Mesendoderm (in vitro differentiated cells): Measurements from ENCODE around the gene IKZF1.
A peak's percentile ranks its signal among the peaks of the same experiment; 100 is the strongest.

Source experiments
- DNase-seq: peaks from one replicate; pipeline ENCODE4 v3.0.0; 2013
- H2AK5ac ChIP-seq: 2 replicates; pipeline ENCODE4 v1.6.1; 2013; ENCODE audit warnings: low read length, inconsistent platforms
- H2BK120ac ChIP-seq: 2 replicates; pipeline ENCODE4 v1.6.1; 2013; ENCODE audit warnings: low read depth, mild to moderate bottlenecking, low read length, moderate library complexity, mixed read lengths
- H2BK15ac ChIP-seq: replicated peaks from 2 replicates; pipeline ENCODE4 v1.6.1; 2013; ENCODE audit warnings: low read depth, mild to moderate bottlenecking, moderate library complexity
- H2BK5ac ChIP-seq: 2 replicates; pipeline ENCODE4 v1.6.1; 2013; ENCODE audit warnings: low read length, inconsistent platforms
- H3K18ac ChIP-seq: 2 replicates; pipeline ENCODE4 v1.6.1; 2013; ENCODE audit warnings: mild to moderate bottlenecking, low read length, mixed read lengths
- H3K23ac ChIP-seq: one replicate; pipeline ENCODE4 v1.6.1; 2013; ENCODE audit warnings: low read length
- H3K27ac ChIP-seq: 2 replicates; pipeline ENCODE4 v1.5.1; 2013; ENCODE audit warnings: low read depth, mild to moderate bottlenecking, inconsistent platforms, low read length, moderate library complexity
- H3K27me3 ChIP-seq: 2 replicates; pipeline ENCODE4 v1.6.1; 2013; ENCODE audit warnings: low read length, control low read depth, mild to moderate bottlenecking, inconsistent platforms; ENCODE audit not compliant: insufficient read depth, poor library complexity
- H3K36me3 ChIP-seq: 2 replicates; pipeline ENCODE4 v1.6.1; 2013; ENCODE audit warnings: low read length, inconsistent platforms; ENCODE audit not compliant: control insufficient read depth, insufficient read depth
- H3K4ac ChIP-seq: one replicate; pipeline ENCODE4 v1.6.1; 2013; ENCODE audit warnings: low read depth, mild to moderate bottlenecking, low read length, moderate library complexity
- H3K4me1 ChIP-seq: 2 replicates; pipeline ENCODE4 v1.6.1; 2013; ENCODE audit warnings: low read depth, low read length, inconsistent platforms; ENCODE audit not compliant: control insufficient read depth
- H3K4me2 ChIP-seq: 2 replicates; pipeline ENCODE4 v1.6.1; 2013; ENCODE audit warnings: low read length
- H3K4me3 ChIP-seq: 2 replicates; pipeline ENCODE4 v1.5.1; 2013; ENCODE audit warnings: mild to moderate bottlenecking, low read length
- H3K56ac ChIP-seq: one replicate; pipeline ENCODE4 v1.6.1; 2013; ENCODE audit warnings: low read length
- H3K79me1 ChIP-seq: 2 replicates; pipeline ENCODE4 v1.6.1; 2013; ENCODE audit warnings: low read length, inconsistent platforms
- H3K79me2 ChIP-seq: 2 replicates; pipeline ENCODE4 v1.6.1; 2013; ENCODE audit warnings: mild to moderate bottlenecking, low read length; ENCODE audit not compliant: control insufficient read depth, insufficient read depth
- H3K9ac ChIP-seq: 2 replicates; pipeline ENCODE4 v1.6.1; 2013; ENCODE audit warnings: low read length, inconsistent platforms
- H4K5ac ChIP-seq: one replicate; pipeline ENCODE4 v1.6.1; 2013; ENCODE audit warnings: low read length
- H4K8ac ChIP-seq: one replicate; pipeline ENCODE4 v1.6.1; 2013; ENCODE audit warnings: low read depth, mild to moderate bottlenecking, control low read depth, low read length, moderate library complexity
- WGBS: extraction: QIAGEN DNeasy Blood & Tissue Kit; methylation state at CpG from one replicate; pipeline ENCODE4 v1.1.7; 2013; ENCODE audit warnings: low lambda C conversion rate, missing lambda C conversion rate; ENCODE audit not compliant: insufficient coverage; ENCODE audit errors: extremely low coverage; 5-methylcytosine and 5-hydroxymethylcytosine counted together

Gene IKZF1

DNA sequence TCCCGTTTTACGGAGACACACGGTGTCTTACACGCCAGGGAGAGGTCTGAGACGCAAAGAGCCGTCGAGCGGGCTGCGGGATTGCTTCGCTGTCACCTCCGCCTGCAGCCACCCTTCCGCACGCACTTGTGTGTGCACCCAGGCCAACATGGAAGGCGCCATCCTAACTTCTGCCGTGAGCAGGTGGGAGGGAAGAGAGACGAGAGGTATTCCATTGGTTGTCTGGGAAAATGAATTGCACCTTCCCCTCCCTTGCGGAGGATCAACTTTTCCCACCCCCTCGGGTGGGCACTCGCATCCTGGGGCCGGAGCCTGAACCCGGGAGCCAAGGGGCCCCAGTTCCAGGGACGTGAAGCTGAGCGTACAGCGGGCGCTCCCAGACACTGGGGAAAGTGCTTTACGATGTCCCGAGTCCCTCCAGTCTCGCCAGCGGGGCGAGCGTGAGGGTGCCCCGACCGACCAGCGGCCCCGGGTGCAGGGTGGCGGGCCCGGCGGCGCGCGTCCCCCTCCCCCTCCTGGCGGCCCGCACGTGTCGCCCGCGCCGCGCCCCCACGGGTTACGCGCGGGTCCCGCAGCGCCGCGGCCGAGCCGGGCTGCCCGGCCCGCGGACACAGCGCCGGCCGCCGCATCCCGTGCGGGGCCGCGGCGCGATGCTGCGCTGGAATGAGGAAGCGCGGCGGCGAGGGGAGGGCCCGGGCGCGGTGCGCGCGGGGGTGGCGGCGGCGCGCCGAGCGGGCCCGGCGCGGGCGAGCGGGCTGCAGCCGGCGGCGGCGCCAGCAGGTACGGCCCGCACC lies 984 bp upstream of the IKZF1 start:
- Histone ChIP-seq H2BK120ac (no peak overlapping the region), H3K27ac (no peak overlapping the region), H3K23ac (no peak overlapping the region), H3K4me1 (no peaks in the 10 kb centered on the region), H4K8ac (no peak overlapping the region), H4K5ac (no peak overlapping the region), H3K79me1 (no peaks in the 10 kb centered on the region), H3K36me3 (no peaks in the 10 kb centered on the region), H3K18ac (peak overlapping the region; percentile 44), H2BK5ac (no peak overlapping the region), H3K9ac (peak overlapping the region; percentile 27), H2AK5ac (no peak overlapping the region), H3K4me2 (peak overlapping the region; percentile 78), H3K4me3 (no peak overlapping the region), H2BK15ac (no peak overlapping the region), H3K56ac (peak overlapping the region; percentile 83), H3K27me3 (peaks cover 13% of the 10 kb centered on the region), H3K79me2 (no peaks in the 10 kb centered on the region), H3K4ac (no peak overlapping the region)
- DNase-seq, result peak; percentile 33
- WGBS, result no CpG with 5 or more reads among the region's 100 CpGs

DNA sequence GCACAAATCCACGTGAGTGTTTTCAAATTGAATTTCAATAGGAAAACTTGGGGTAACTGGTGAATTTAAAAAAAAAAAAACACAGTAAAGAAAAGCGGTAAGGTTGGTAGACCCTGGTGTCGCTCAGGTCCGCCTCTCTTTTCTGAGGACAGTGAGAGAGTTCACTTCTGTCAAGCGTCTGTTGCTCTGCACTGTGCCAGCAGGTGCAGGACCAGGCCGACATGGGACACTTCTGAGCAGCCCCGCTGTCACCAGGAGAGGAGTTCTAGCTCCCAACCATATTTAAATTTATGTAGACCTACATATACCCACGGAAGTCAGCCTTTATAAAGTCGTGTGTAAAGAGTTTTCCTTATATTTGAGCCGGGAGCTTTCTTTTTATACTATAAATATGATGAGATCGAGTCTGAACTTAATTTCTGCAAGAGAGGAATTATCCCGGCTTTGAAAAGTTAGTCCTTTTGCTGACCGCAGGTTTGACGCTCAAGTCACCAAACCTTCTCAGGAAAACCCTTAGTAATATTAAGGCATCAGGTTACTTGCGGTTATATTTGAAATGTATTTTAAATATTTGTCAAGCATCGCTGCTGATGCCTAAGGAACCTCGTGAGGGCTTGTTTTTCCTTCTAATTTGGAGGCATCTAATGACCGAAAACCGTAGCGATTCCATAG lies 531 bp downstream of the IKZF1 start:
- no peak overlapping the region for H3K4me3 ChIP-seq
- no peaks in the 10 kb centered on the region for H3K79me2 ChIP-seq
- no peak overlapping the region for H3K23ac ChIP-seq
- no peak overlapping the region for H2BK5ac ChIP-seq
- WGBS, result no CpG with 5 or more reads among the region's 20 CpGs
- peak overlapping the region; percentile 63 for H3K56ac ChIP-seq
- H3K36me3 ChIP-seq, result no peaks in the 10 kb centered on the region
- H2AK5ac ChIP-seq, result no peak overlapping the region
- H3K27me3 ChIP-seq, result peaks cover 13% of the 10 kb centered on the region
- H3K4me1 ChIP-seq, result no peaks in the 10 kb centered on the region
- H2BK120ac ChIP-seq, result no peak overlapping the region
- H4K8ac ChIP-seq, result no peak overlapping the region
- no peak for DNase-seq
- no peak overlapping the region for H3K18ac ChIP-seq
- H3K9ac ChIP-seq, result no peak overlapping the region
- H2BK15ac ChIP-seq, result no peak overlapping the region
- no peaks in the 10 kb centered on the region for H3K79me1 ChIP-seq
- no peak overlapping the region for H4K5ac ChIP-seq
- H3K27ac ChIP-seq, result no peak overlapping the region
- H3K4me2 ChIP-seq, result peak overlapping the region; percentile 43
- H3K4ac ChIP-seq, result no peak overlapping the region

DNA sequence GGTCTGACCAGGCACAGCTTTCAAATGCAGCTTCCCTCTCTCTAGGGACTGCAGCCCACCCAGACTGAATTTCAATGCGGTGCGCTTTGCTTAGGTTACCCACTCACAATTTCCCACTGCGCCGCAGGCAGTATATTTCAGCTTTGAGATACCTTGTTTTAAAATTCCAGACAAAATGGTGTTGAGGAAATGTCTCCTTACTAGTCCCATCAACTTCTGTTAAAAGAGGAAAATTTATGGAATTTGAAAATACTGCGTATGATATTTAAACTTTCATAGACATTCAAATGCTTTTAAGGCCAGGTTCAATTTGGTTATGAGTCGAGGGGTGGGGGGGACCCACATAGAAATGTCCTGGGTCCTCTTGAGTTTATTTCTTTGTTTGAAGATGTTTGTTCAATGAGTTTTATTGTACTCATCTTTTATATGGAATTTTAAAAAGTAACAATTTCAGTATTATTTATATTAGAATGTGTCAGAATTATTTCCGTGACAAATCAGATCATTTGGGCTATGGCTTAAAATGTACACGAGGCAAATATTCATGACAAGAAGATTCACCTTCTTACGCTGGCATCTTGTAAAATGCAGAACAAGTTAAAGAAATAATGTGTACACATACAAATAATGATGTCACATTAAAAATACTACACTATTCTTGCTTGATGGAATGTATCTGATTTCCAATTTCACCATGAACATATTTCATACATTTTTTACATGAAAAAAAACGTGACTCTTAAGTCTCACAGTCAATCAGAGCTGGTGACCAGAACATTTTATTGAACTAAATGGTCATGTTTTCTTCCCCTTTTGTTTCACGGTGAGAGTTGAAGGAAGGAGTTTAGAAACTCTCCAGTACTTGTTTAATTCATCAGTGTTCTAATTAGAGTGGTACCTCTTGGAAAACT lies 1.3 kb downstream of the IKZF1 start:
- WGBS, result no CpG with 5 or more reads among the region's 11 CpGs
- H3K79me1 ChIP-seq, result no peaks in the 10 kb centered on the region
- peaks cover 13% of the 10 kb centered on the region for H3K27me3 ChIP-seq
- H4K5ac ChIP-seq, result no peak overlapping the region
- H2BK5ac ChIP-seq, result no peak overlapping the region
- H2BK15ac ChIP-seq, result no peak overlapping the region
- no peak overlapping the region for H3K4me3 ChIP-seq
- H4K8ac ChIP-seq, result no peak overlapping the region
- no peak overlapping the region for H2BK120ac ChIP-seq
- no peak overlapping the region for H3K18ac ChIP-seq
- no peak overlapping the region for H3K4ac ChIP-seq
- H3K9ac ChIP-seq, result no peak overlapping the region
- H3K56ac ChIP-seq, result no peak overlapping the region
- no peaks in the 10 kb centered on the region for H3K79me2 ChIP-seq
- H2AK5ac ChIP-seq, result no peak overlapping the region
- no peak overlapping the region for H3K27ac ChIP-seq
- no peaks in the 10 kb centered on the region for H3K36me3 ChIP-seq
- peak overlapping the region; percentile 35 for H3K23ac ChIP-seq
- no peak for DNase-seq
- H3K4me1 ChIP-seq, result no peaks in the 10 kb centered on the region
- no peak overlapping the region for H3K4me2 ChIP-seq

DNA sequence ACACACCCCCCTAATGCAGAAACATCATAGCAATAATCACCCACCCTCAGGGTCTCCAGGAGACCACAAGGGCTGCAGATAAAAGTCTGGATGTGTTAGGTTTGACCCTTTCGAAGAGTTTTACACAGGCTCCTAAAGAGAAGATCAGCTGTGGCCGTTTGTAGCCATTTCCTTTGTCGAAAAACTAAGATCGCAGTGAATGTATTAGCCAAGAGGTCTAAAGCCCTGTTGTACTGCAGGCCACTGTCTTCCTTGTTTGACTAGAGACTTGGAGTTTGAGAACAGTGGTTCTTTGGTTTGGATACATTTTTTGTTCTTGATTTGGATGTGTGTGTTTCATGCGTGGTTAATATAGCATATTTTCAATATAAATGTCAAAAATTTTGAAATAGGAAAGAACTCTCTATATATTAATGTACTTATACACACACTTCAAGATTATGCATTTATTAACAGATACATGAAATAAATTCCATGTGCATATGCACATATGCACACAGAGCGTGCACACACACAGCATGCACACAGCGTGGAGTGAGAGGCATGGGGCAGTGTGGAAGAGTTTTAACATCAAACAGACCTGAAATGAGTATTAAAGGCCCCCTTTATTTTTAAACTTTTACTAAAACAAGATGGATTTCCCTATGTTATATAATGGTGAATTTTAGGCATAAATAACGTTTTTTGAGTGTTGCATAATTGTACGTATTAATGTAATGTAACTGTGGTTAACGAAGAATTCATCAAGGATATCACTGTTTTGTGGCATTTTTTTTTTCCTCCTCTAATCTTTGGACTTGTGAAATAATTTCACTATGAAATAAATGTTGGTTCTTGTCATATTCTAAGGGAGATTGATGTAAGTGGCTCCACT lies 2.2 kb downstream of the IKZF1 start:
- no peak overlapping the region for H2BK5ac ChIP-seq
- H3K23ac ChIP-seq, result no peak overlapping the region
- H3K4me1 ChIP-seq, result no peaks in the 10 kb centered on the region
- H3K4me3 ChIP-seq, result no peak overlapping the region
- H3K18ac ChIP-seq, result no peak overlapping the region
- no peak overlapping the region for H3K27ac ChIP-seq
- no peaks in the 10 kb centered on the region for H3K36me3 ChIP-seq
- H3K79me2 ChIP-seq, result no peaks in the 10 kb centered on the region
- H3K9ac ChIP-seq, result no peak overlapping the region
- no peak overlapping the region for H4K8ac ChIP-seq
- H3K79me1 ChIP-seq, result no peaks in the 10 kb centered on the region
- WGBS, result 100% methylated on average over 2 of the region's 10 CpGs
- peaks cover 13% of the 10 kb centered on the region for H3K27me3 ChIP-seq
- no peak overlapping the region for H3K56ac ChIP-seq
- no peak overlapping the region for H4K5ac ChIP-seq
- no peak overlapping the region for H2AK5ac ChIP-seq
- no peak for DNase-seq
- no peak overlapping the region for H3K4ac ChIP-seq
- H3K4me2 ChIP-seq, result no peak overlapping the region
- H2BK120ac ChIP-seq, result no peak overlapping the region
- H2BK15ac ChIP-seq, result no peak overlapping the region

DNA sequence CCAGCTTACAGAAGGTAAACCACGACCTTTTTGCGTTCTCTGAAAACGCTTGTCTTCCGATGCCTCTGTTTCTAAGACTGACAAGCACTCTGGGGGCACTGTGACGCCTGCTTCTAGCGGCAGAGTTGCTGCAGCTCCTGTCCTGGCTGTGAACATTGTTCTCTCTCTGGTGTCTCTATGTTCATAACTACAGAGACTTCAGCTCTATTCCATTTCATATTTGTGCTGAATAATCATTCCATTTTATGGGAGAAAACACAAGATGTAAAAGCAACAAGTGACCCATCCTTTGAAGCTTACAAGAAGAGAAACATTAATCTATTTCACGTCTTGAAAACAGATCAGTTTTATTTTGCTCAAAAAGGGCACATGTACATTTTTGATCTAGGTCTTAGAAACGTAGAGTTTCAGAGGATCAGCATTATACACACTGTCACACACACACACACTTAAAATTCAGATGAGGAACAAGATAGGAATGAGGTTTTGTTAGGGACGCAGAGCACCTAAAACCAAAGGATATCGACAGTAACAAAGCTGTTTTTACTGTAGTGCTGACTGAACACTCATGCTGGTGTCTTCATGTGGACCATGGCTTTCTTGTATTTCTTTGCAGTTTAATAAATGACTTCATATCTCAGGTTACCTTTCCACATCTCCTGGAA lies 3.0 kb downstream of the IKZF1 start:
- no peak overlapping the region for H3K23ac ChIP-seq
- no peak for DNase-seq
- H2BK120ac ChIP-seq, result no peak overlapping the region
- H3K9ac ChIP-seq, result no peak overlapping the region
- H3K27me3 ChIP-seq, result peaks cover 13% of the 10 kb centered on the region
- no peaks in the 10 kb centered on the region for H3K36me3 ChIP-seq
- H2BK15ac ChIP-seq, result no peak overlapping the region
- no peak overlapping the region for H3K56ac ChIP-seq
- no CpG with 5 or more reads among the region's 10 CpGs for WGBS
- no peaks in the 10 kb centered on the region for H3K4me1 ChIP-seq
- H4K5ac ChIP-seq, result no peak overlapping the region
- no peak overlapping the region for H2BK5ac ChIP-seq
- H2AK5ac ChIP-seq, result no peak overlapping the region
- H3K79me1 ChIP-seq, result no peaks in the 10 kb centered on the region
- no peak overlapping the region for H3K27ac ChIP-seq
- no peak overlapping the region for H3K18ac ChIP-seq
- no peak overlapping the region for H4K8ac ChIP-seq
- no peak overlapping the region for H3K4me3 ChIP-seq
- H3K79me2 ChIP-seq, result no peaks in the 10 kb centered on the region
- H3K4ac ChIP-seq, result no peak overlapping the region
- H3K4me2 ChIP-seq, result no peak overlapping the region
